Uterus (tissue), 4 donors: ENCODE data around the gene MALT1. TPM values are rescaled to one million over a fixed set of nuclear protein-coding genes. Genes with fewer than 3 reads are reported as not detected.
"Not testable (repeated sequence)": the region's sequence is repeated elsewhere in the genome, so short reads cannot be mapped to it uniquely, and the experiment has no call there.

Experiments used
- DNase-seq, 2 donors: peaks; one replicate each; pipeline ENCODE4 v3.0.0-alpha.2; 2019 to 2020
- H3K27ac ChIP-seq, 2 donors: fragments of 200-600 bp; sonication (generic); 1 replicate in 1 of 2; 2 replicates in 1 of 2; pipeline ENCODE4 v1.5.1; 2016 to 2018
- H3K27me3 ChIP-seq, 2 donors: fragments of 200-600 bp; sonication (generic); one replicate each; pipeline ENCODE4 v1.5.1; 2018 to 2019; ENCODE audit warnings: control low read depth in 1 of 2
- H3K36me3 ChIP-seq, 2 donors: fragments of 200-600 bp; sonication (generic); one replicate each; pipeline ENCODE4 v1.5.1; 2019; ENCODE audit warnings: control low read depth in 1 of 2
- H3K4me1 ChIP-seq, 2 donors: fragments of 200-600 bp; sonication (generic); one replicate each; pipeline ENCODE4 v1.5.1; 2018 to 2019; ENCODE audit warnings: control low read depth in 1 of 2
- H3K4me3 ChIP-seq, 2 donors: fragments of 200-600 bp; sonication (generic); 1 replicate in 1 of 2; 2 replicates in 1 of 2; pipeline ENCODE4 v1.5.1; 2018 to 2019; ENCODE audit warnings: mild to moderate bottlenecking in 1 of 2
- H3K9me3 ChIP-seq, 2 donors: fragments of 200-600 bp; sonication (generic); one replicate each; pipeline ENCODE4 v1.5.1; 2019; ENCODE audit warnings: control low read depth in 1 of 2
- POLR2A ChIP-seq, 2 donors: fragments of 450-650 bp; IDR thresholded peaks; one replicate each; pipeline ENCODE4 v1.6.1; 2016; ENCODE audit warnings: antibody characterized with exemption in 2 of 2, mild to moderate bottlenecking in 1 of 2, moderate library complexity in 1 of 2
- intact Hi-C: fragments of 100-400 bp; cut with DNase I; formaldehyde crosslinking; loops from one replicate; pipeline ENCODE4 v1.15.1; 2023; ENCODE audit warnings: low total_unique reads
- total RNA-seq, 4 donors: library from RNA; depleted of rRNA in 3 of 4; stranded (reverse); fragments of >200 nt in 3 of 4; gene quantifications; one replicate each; pipeline versions ENCODE4 v1.1.0 to v1.2.4, GENCODE V29; 2014 to 2023
- TF ChIP-seq, protein P1 (sequence below), 4 experiments: fragments of 200-600 bp in 2 of 4; fragments of 450-650 bp in 2 of 4; sonication (generic) in 2 of 4; IDR thresholded peaks; one replicate each; pipeline ENCODE4 v1.5.1; 2016 to 2019; ENCODE audit warnings: antibody characterized with exemption in 4 of 4, mild to moderate bottlenecking in 2 of 4, moderate library complexity in 1 of 4
- donor health status: DM: yes; HTN: yes; CAD: no.

MALT1 gene
- total RNA-seq, 4 donors from 2014 or later: 22.1 to 51.4 (median 30.5) TPM

DNA sequence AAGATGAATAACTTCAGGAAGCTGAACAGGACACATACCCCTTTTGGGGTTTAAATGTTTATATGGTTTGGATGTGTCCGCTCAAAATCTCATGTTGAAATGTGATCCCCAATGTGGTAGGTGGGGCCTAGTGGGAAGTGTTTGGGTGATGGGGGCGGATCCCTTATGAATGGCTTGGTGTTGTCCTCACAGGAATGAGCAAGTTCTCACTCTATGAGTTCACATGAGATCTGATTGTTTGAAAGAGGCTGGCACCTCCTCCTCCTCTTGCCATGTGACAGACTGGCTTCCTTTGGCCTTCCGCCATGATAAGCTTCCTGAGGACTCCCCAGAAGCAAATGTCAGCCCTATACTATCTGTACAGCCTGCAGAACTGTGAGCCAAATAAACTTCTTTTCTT lies 104.8 kb downstream of the MALT1 start:
- intact Hi-C loops: no loop called here
- Histone ChIP-seq H3K9me3 (no peaks in the 10 kb centered on the region), H3K36me3 (no peaks in the 10 kb centered on the region), H3K27me3 (no peaks in the 10 kb centered on the region), H3K4me3 (no peak overlapping the region), H3K4me1 (no peaks in the 10 kb centered on the region), H3K27ac (no peak overlapping the region)
- DNase-seq: no peak
- TF ChIP-seq, protein P1, sequence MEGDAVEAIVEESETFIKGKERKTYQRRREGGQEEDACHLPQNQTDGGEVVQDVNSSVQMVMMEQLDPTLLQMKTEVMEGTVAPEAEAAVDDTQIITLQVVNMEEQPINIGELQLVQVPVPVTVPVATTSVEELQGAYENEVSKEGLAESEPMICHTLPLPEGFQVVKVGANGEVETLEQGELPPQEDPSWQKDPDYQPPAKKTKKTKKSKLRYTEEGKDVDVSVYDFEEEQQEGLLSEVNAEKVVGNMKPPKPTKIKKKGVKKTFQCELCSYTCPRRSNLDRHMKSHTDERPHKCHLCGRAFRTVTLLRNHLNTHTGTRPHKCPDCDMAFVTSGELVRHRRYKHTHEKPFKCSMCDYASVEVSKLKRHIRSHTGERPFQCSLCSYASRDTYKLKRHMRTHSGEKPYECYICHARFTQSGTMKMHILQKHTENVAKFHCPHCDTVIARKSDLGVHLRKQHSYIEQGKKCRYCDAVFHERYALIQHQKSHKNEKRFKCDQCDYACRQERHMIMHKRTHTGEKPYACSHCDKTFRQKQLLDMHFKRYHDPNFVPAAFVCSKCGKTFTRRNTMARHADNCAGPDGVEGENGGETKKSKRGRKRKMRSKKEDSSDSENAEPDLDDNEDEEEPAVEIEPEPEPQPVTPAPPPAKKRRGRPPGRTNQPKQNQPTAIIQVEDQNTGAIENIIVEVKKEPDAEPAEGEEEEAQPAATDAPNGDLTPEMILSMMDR (IDR thresholded peaks at IDR 0.05): no peak
- no peak for TF ChIP-seq POLR2A (IDR thresholded peaks at IDR 0.05)

DNA sequence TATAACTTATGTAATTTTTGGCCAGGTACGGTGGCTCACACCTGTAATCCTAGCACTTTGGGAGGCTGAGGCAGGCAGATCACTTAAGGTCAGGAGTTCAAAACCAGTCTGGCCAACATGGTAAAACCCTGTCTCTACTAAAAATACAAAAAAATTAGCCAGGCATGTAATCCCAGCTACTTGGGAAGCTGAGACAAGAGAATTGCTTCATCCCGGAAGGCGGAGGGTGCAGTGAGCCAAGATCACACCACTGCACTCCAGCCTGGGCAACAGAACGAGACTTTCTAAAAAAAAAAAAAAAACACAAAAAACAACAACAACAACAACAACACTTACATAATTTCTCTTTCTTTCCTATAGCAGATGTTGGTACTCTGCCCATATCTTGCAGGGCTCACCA lies 105.3 kb downstream of the MALT1 start:
- H3K27ac ChIP-seq, H3K27me3 ChIP-seq, H3K4me3 ChIP-seq, H3K4me1 ChIP-seq, intact Hi-C loops, H3K36me3 ChIP-seq, H3K9me3 ChIP-seq, DNase-seq: not testable (repeated sequence)

- Histone ChIP-seq H3K4me3 (no peak overlapping the region), H3K27ac (no peak overlapping the region), H3K27me3 (no peaks in the 10 kb centered on the region), H3K36me3 (no peaks in the 10 kb centered on the region), H3K9me3 (no peaks in the 10 kb centered on the region), H3K4me1 (no peaks in the 10 kb centered on the region)
- TF ChIP-seq POLR2A (IDR thresholded peaks at IDR 0.05): no peak
- TF ChIP-seq, protein P1 (IDR thresholded peaks at IDR 0.05): no peak
- intact Hi-C loops: no loop called here
- DNase-seq: no peak
Measured at GRCh38 chr18:58777471-58777870, 106.2 kb downstream of the MALT1 start.

GRCh38 chr18:58779529-58779928 lies 108.3 kb downstream of the MALT1 start:
- Histone ChIP-seq H3K4me3 (no peak overlapping the region), H3K27ac (peak overlapping the region; percentile 70 to 79), H3K36me3 (no peaks in the 10 kb centered on the region), H3K27me3 (no peaks in the 10 kb centered on the region), H3K9me3 (no peaks in the 10 kb centered on the region), H3K4me1 (no peaks in the 10 kb centered on the region)
- peak in 1 of 2 donors; percentile 59 for DNase-seq
- intact Hi-C loops: no loop called here
- TF ChIP-seq, protein P1 (IDR thresholded peaks at IDR 0.05): no peak
- no peak for TF ChIP-seq POLR2A (IDR thresholded peaks at IDR 0.05)

- no peaks in the 10 kb centered on the region for H3K36me3 ChIP-seq
- TF ChIP-seq POLR2A (IDR thresholded peaks at IDR 0.05): no peak
- TF ChIP-seq, protein P1 (IDR thresholded peaks at IDR 0.05): no peak
- H3K27me3 ChIP-seq: no peaks in the 10 kb centered on the region
- no peak overlapping the region for H3K4me3 ChIP-seq
- H3K9me3 ChIP-seq: no peaks in the 10 kb centered on the region
- H3K27ac ChIP-seq: peak overlapping the region in 1 of 2 donors; percentile 70
- H3K4me1 ChIP-seq: no peaks in the 10 kb centered on the region
- intact Hi-C loops: loop anchor here (5.0 kb wide), 2 partner anchors 277 to 292 kb away; no protein-coding TSS in a partner anchor
- DNase-seq: no peak
Measured at GRCh38 chr18:58780045-58780444, 108.8 kb downstream of the MALT1 start.
